Lower lobe of right lung (tissue), 2 donors: ENCODE results near the gene ZBTB21. TPM values are rescaled to one million over a fixed set of nuclear protein-coding genes. Genes with fewer than 3 reads are reported as not detected.

Source experiments
- ATAC-seq, 2 donors: fragments of 200-7000 bp; cut with Tn5 transposase; one replicate each; pipeline ENCODE4 v1.9.1; 2020 to 2022; ENCODE audit warnings: mild to moderate bottlenecking in 2 of 2, moderate library complexity in 2 of 2
- DNase-seq: peaks from one replicate; pipeline ENCODE4 v3.0.0-alpha.2; 2020
- H3K27ac ChIP-seq: fragments of 200-600 bp; one replicate; pipeline ENCODE4 v1.8.0; 2022
- H3K27me3 ChIP-seq: fragments of 200-600 bp; one replicate; pipeline ENCODE4 v1.8.0; 2022; ENCODE audit warnings: low read depth
- H3K36me3 ChIP-seq: fragments of 200-600 bp; one replicate; pipeline ENCODE4 v1.8.0; 2022; ENCODE audit warnings: mild to moderate bottlenecking
- H3K4me1 ChIP-seq: fragments of 200-600 bp; one replicate; pipeline ENCODE4 v1.8.0; 2022
- H3K4me3 ChIP-seq: fragments of 200-600 bp; one replicate; pipeline ENCODE4 v1.8.0; 2022; ENCODE audit warnings: mild to moderate bottlenecking
- H3K9me3 ChIP-seq: fragments of 200-600 bp; one replicate; pipeline ENCODE4 v1.8.0; 2022
- CTCF ChIP-seq: fragments of 200-600 bp; IDR thresholded peaks from one replicate; pipeline ENCODE4 v1.8.0; 2022; ENCODE audit warnings: antibody characterized with exemption, mild to moderate bottlenecking
- intact Hi-C: fragments of 100-400 bp; cut with DNase I; formaldehyde crosslinking; loops from one replicate; pipeline ENCODE4 v1.11.0; 2022
- total RNA-seq: library from RNA; stranded (reverse); fragmentation: NEBNext Ultra II Directional; extraction: Animal tissue kit (Norgen Biotek cat#: 25700); gene quantifications from one replicate; pipeline ENCODE4 v1.2.1, GENCODE V29; 2021
- donor health status: DM: no; HTN: yes; CAD: no; lungs with severe emphysema.

The ZBTB21 gene
- total RNA-seq, 1 donor from 2014 or later: 15.6 TPM

GRCh38 chr21:41966041-41966833 is 43.9 kb downstream of the ZBTB21 start:
- Histone ChIP-seq H3K4me3 (no peak overlapping the region), H3K4me1 (peaks cover 6% of the 10 kb centered on the region), H3K9me3 (no peaks in the 10 kb centered on the region), H3K27ac (no peak overlapping the region), H3K36me3 (no peaks in the 10 kb centered on the region), H3K27me3 (peaks cover 6% of the 10 kb centered on the region)
- ATAC-seq (no peak), DNase-seq (no peak)
- intact Hi-C loops: no loop called here
- no peak for TF ChIP-seq CTCF

GRCh38 chr21:41965461-41966013 is 44.6 kb downstream of the ZBTB21 start:
- H3K27me3 ChIP-seq: peaks cover 6% of the 10 kb centered on the region
- H3K36me3 ChIP-seq: no peaks in the 10 kb centered on the region
- no peaks in the 10 kb centered on the region for H3K9me3 ChIP-seq
- intact Hi-C loops: no loop called here
- DNase-seq (no peak), ATAC-seq (no peak)
- H3K4me1 ChIP-seq: peaks cover 6% of the 10 kb centered on the region
- TF ChIP-seq CTCF: no peak
- H3K27ac ChIP-seq: no peak overlapping the region
- H3K4me3 ChIP-seq: no peak overlapping the region

- intact Hi-C loops: no loop called here
These were observed 45.1 kb downstream of the ZBTB21 start for GRCh38 chr21:41965045-41965444.

GRCh38 chr21:41964171-41964570 is 46.0 kb downstream of the ZBTB21 start:
- no peaks in the 10 kb centered on the region for H3K36me3 ChIP-seq
- H3K4me3 ChIP-seq: no peak overlapping the region
- peaks cover 3% of the 10 kb centered on the region for H3K4me1 ChIP-seq
- TF ChIP-seq CTCF: no peak
- peaks cover 6% of the 10 kb centered on the region for H3K27me3 ChIP-seq
- H3K9me3 ChIP-seq: no peaks in the 10 kb centered on the region
- ATAC-seq (no peak), DNase-seq (no peak)
- H3K27ac ChIP-seq: no peak overlapping the region
- intact Hi-C loops: no loop called here

More at GRCh38 chr21:41965045-41965444, 45.1 kb downstream of the ZBTB21 start:
- Histone ChIP-seq H3K36me3 (no peaks in the 10 kb centered on the region), H3K27ac (no peak overlapping the region), H3K4me3 (no peak overlapping the region), H3K9me3 (no peaks in the 10 kb centered on the region), H3K4me1 (peaks cover 6% of the 10 kb centered on the region), H3K27me3 (peaks cover 6% of the 10 kb centered on the region)
- no peak for ATAC-seq
- no peak for TF ChIP-seq CTCF
- DNase-seq: no peak

GRCh38 chr21:41962425-41962966 is 47.7 kb downstream of the ZBTB21 start:
- H3K27me3 ChIP-seq: peaks cover 6% of the 10 kb centered on the region
- DNase-seq (no peak), ATAC-seq (no peak)
- no peak overlapping the region for H3K27ac ChIP-seq
- no peaks in the 10 kb centered on the region for H3K9me3 ChIP-seq
- H3K4me3 ChIP-seq: no peak overlapping the region
- intact Hi-C loops: no loop called here
- H3K4me1 ChIP-seq: peaks cover 10% of the 10 kb centered on the region
- TF ChIP-seq CTCF: no peak
- H3K36me3 ChIP-seq: no peaks in the 10 kb centered on the region
